ENCODE results near the gene AGPAT1.
"Not testable (repeated sequence)": the region's sequence is repeated elsewhere in the genome, so short reads cannot be mapped to it uniquely, and the experiment has no call there.

AGPAT1 gene

GRCh38 chr6:32212076-32212760 is 36.3 kb upstream of the AGPAT1 start:
- DNase-seq (ENCODE audit: low read depth), result no peak
- no peak overlapping the region for H3K4me3 ChIP-seq (ENCODE audit: low read depth, low read length)
- no peak for TF ChIP-seq CTCF (IDR thresholded peaks at IDR 0.05; ENCODE audit: low read depth, low read length, missing control alignments)
- in situ Hi-C loops (cut with HindIII; ENCODE audit: low sequenced_read_pairs), result no loop called here

- DNase-seq (ENCODE audit: low read depth); in situ Hi-C loops (cut with HindIII; ENCODE audit: low sequenced_read_pairs); H3K4me3 ChIP-seq (ENCODE audit: low read depth, low read length): not testable (repeated sequence)
Measured at GRCh38 chr6:32211432-32211831, 35.5 kb upstream of the AGPAT1 start.

GRCh38 chr6:32210191-32210601 is 34.3 kb upstream of the AGPAT1 start:
- in situ Hi-C loops (cut with HindIII; ENCODE audit: low sequenced_read_pairs), result no loop called here
- TF ChIP-seq CTCF (IDR thresholded peaks at IDR 0.05; ENCODE audit: low read depth, low read length, missing control alignments), result no peak
- no peak overlapping the region for H3K4me3 ChIP-seq (ENCODE audit: low read depth, low read length)
- DNase-seq (ENCODE audit: low read depth), result no peak

GRCh38 chr6:32208996-32209395 is 33.1 kb upstream of the AGPAT1 start:
- no peak for TF ChIP-seq CTCF (IDR thresholded peaks at IDR 0.05; ENCODE audit: low read depth, low read length, missing control alignments)
- H3K4me3 ChIP-seq (ENCODE audit: low read depth, low read length), result no peak overlapping the region
- no peak for DNase-seq (ENCODE audit: low read depth)
- in situ Hi-C loops (cut with HindIII; ENCODE audit: low sequenced_read_pairs), result no loop called here

- H3K4me3 ChIP-seq (ENCODE audit: low read depth, low read length), result no peak overlapping the region
- no peak for TF ChIP-seq CTCF (IDR thresholded peaks at IDR 0.05; ENCODE audit: low read depth, low read length, missing control alignments)
- no peak for DNase-seq (ENCODE audit: low read depth)
- in situ Hi-C loops (cut with HindIII; ENCODE audit: low sequenced_read_pairs), result no loop called here
Measured at GRCh38 chr6:32204268-32204715, 28.4 kb upstream of the AGPAT1 start.

GRCh38 chr6:32203426-32204267 is 27.8 kb upstream of the AGPAT1 start:
- no peak for DNase-seq (ENCODE audit: low read depth)
- no peak overlapping the region for H3K4me3 ChIP-seq (ENCODE audit: low read depth, low read length)
- no peak for TF ChIP-seq CTCF (IDR thresholded peaks at IDR 0.05; ENCODE audit: low read depth, low read length, missing control alignments)
- in situ Hi-C loops (cut with HindIII; ENCODE audit: low sequenced_read_pairs), result no loop called here

- DNase-seq (ENCODE audit: low read depth), result no peak
- TF ChIP-seq CTCF (IDR thresholded peaks at IDR 0.05; ENCODE audit: low read depth, low read length, missing control alignments), result no peak
- H3K4me3 ChIP-seq (ENCODE audit: low read depth, low read length), result no peak overlapping the region
- in situ Hi-C loops (cut with HindIII; ENCODE audit: low sequenced_read_pairs), result no loop called here
Measured at GRCh38 chr6:32202186-32202585, 26.3 kb upstream of the AGPAT1 start.
